Parathyroid adenoma (tissue), 2 donors: ENCODE measurements around the gene TMEM120B.

Experiments used
- H2AFZ ChIP-seq: fragments of 300-600 bp; sonication (generic); one replicate; pipeline ENCODE4 v1.7.0; 2017; ENCODE audit warnings: antibody characterized with exemption, mild to moderate bottlenecking
- H3K27ac ChIP-seq: fragments of 300-600 bp; sonication (generic); one replicate; pipeline ENCODE4 v1.7.0; 2017
- H3K27me3 ChIP-seq: fragments of 300-600 bp; sonication (generic); one replicate; pipeline ENCODE4 v1.7.0; 2017; ENCODE audit warnings: low read length; ENCODE audit not compliant: control insufficient read depth, insufficient read depth
- H3K36me3 ChIP-seq: fragments of 300-600 bp; sonication (generic); one replicate; pipeline ENCODE4 v1.7.0; 2017; ENCODE audit warnings: low read length; ENCODE audit not compliant: control insufficient read depth, insufficient read depth
- H3K4me1 ChIP-seq: fragments of 300-600 bp; sonication (generic); one replicate; pipeline ENCODE4 v1.7.0; 2017; ENCODE audit warnings: control low read depth
- H3K4me2 ChIP-seq: fragments of 300-600 bp; sonication (generic); one replicate; pipeline ENCODE4 v1.7.0; 2017; ENCODE audit warnings: low read length
- H3K4me3 ChIP-seq: fragments of 300-600 bp; sonication (generic); one replicate; pipeline ENCODE4 v1.7.0; 2017; ENCODE audit warnings: low read depth, low read length
- H3K79me2 ChIP-seq: fragments of 300-600 bp; sonication (generic); one replicate; pipeline ENCODE4 v1.7.0; 2017; ENCODE audit warnings: control low read depth
- H3K9ac ChIP-seq: fragments of 300-600 bp; sonication (generic); one replicate; pipeline ENCODE4 v1.7.0; 2017; ENCODE audit warnings: mild to moderate bottlenecking
- H3K9me3 ChIP-seq: fragments of 300-600 bp; sonication (generic); one replicate; pipeline ENCODE4 v1.7.0; 2017; ENCODE audit warnings: low read length; ENCODE audit not compliant: control insufficient read depth
- CTCF ChIP-seq: fragments of 300-600 bp; sonication (generic); IDR thresholded peaks from one replicate; pipeline ENCODE4 v1.7.0; 2017; ENCODE audit warnings: antibody characterized with exemption, mild to moderate bottlenecking
- donor health status: primary hyperparathyroidism.

The TMEM120B gene

GRCh38 chr12:121813951-121814350 is 101.4 kb downstream of the TMEM120B start:
- Histone ChIP-seq H3K9ac (no peak overlapping the region), H3K36me3 (no peaks in the 10 kb centered on the region), H3K9me3 (no peaks in the 10 kb centered on the region), H3K79me2 (peaks cover 53% of the 10 kb centered on the region), H3K4me3 (no peak overlapping the region), H3K27ac (no peak overlapping the region), H2AFZ (no peak overlapping the region), H3K4me1 (peaks cover 9% of the 10 kb centered on the region), H3K27me3 (no peaks in the 10 kb centered on the region), H3K4me2 (no peak overlapping the region)
- TF ChIP-seq CTCF, result no peak

DNA sequence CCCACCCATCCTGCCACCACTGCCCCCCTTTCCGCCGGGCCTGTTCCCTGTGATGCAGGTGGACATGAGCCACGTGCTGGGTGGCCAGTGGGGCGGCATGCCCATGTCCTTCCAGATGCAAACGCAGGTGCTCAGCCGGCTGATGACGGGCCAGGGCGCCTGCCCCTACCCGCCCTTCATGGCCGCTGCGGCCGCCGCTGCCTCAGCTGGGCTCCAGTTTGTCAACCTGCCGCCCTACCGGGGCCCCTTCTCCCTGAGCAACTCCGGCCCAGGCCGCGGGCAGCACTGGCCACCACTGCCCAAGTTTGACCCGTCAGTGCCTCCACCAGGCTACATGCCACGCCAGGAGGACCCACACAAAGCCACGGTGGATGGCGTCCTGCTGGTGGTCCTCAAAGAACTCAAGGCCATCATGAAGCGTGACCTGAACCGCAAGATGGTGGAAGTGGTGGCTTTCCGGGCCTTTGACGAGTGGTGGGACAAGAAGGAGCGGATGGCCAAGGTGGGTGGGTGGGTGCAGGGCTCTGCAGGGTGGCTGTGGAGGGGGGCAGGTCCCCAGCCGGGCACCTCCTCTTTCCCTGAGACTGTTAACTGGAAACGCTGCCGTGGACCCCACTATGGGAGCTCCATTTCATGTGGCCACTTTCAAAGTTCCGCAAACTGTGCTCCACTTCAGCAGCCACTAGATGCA is 102.0 kb downstream of the TMEM120B start:
- Histone ChIP-seq H3K4me1 (peaks cover 9% of the 10 kb centered on the region), H3K27ac (no peak overlapping the region), H2AFZ (no peak overlapping the region), H3K4me2 (no peak overlapping the region), H3K9me3 (no peaks in the 10 kb centered on the region), H3K4me3 (no peak overlapping the region), H3K27me3 (no peaks in the 10 kb centered on the region), H3K9ac (no peak overlapping the region), H3K36me3 (no peaks in the 10 kb centered on the region), H3K79me2 (peaks cover 54% of the 10 kb centered on the region)
- no peak for TF ChIP-seq CTCF

- Histone ChIP-seq H3K4me3 (no peak overlapping the region), H3K27ac (no peak overlapping the region), H2AFZ (no peak overlapping the region), H3K79me2 (peaks cover 57% of the 10 kb centered on the region), H3K4me2 (no peak overlapping the region), H3K27me3 (no peaks in the 10 kb centered on the region), H3K4me1 (peaks cover 9% of the 10 kb centered on the region), H3K9me3 (no peaks in the 10 kb centered on the region), H3K36me3 (no peaks in the 10 kb centered on the region), H3K9ac (no peak overlapping the region)
- TF ChIP-seq CTCF, result no peak
These were observed 102.7 kb downstream of the TMEM120B start for GRCh38 chr12:121815263-121815662.

DNA sequence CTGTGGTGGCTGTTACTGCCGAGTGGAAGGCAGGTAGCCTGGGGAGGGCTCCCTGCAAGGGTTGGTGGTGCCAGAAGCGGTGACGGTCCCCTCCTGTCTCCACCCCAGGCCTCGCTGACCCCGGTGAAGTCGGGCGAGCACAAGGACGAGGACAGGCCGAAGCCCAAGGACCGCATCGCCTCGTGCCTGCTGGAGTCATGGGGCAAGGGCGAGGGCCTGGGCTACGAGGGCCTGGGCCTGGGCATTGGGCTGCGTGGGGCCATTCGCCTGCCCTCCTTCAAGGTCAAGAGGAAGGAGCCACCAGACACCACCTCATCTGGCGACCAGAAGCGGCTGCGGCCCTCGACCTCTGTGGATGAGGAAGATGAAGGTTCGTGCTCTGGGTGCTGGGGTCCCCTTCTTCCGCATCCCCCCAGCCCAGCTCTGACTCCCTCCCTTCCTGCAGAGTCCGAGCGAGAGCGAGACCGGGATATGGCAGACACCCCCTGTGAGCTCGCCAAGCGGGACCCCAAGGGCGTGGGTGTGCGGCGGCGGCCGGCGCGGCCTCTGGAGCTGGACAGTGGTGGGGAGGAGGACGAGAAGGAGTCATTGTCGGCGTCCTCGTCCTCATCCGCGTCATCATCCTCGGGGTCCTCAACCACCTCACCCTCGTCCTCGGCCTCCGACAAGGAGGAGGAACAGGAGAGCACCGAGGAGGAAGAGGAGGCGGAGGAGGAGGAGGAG is 104.5 kb downstream of the TMEM120B start:
- no peaks in the 10 kb centered on the region for H3K36me3 ChIP-seq
- H3K27ac ChIP-seq, result no peak overlapping the region
- H3K4me1 ChIP-seq, result no peaks in the 10 kb centered on the region
- TF ChIP-seq CTCF, result no peak
- H3K4me3 ChIP-seq, result no peak overlapping the region
- no peak overlapping the region for H2AFZ ChIP-seq
- no peaks in the 10 kb centered on the region for H3K27me3 ChIP-seq
- H3K4me2 ChIP-seq, result no peak overlapping the region
- no peak overlapping the region for H3K9ac ChIP-seq
- H3K9me3 ChIP-seq, result no peaks in the 10 kb centered on the region
- H3K79me2 ChIP-seq, result peaks cover 46% of the 10 kb centered on the region
